ENCODE results near the gene IGFBP4.
A peak's percentile ranks its signal among the peaks of the same experiment; 100 is the strongest.

IGFBP4 gene

GRCh38 chr17:40483679-40484078, 40.4 kb downstream of the IGFBP4 start:
- no peak for TF ChIP-seq CTCF (IDR thresholded peaks at IDR 0.05; ENCODE audit: low read depth, low read length, missing control alignments)
- no peak for DNase-seq (ENCODE audit: low read depth)
- no peak overlapping the region for H3K4me3 ChIP-seq (ENCODE audit: low read depth, low read length)
- in situ Hi-C loops (cut with HindIII; ENCODE audit: low sequenced_read_pairs), result no loop called here

GRCh38 chr17:40484285-40484972, 41.2 kb downstream of the IGFBP4 start:
- DNase-seq (ENCODE audit: low read depth), result no peak
- no peak overlapping the region for H3K4me3 ChIP-seq (ENCODE audit: low read depth, low read length)
- no peak for TF ChIP-seq CTCF (IDR thresholded peaks at IDR 0.05; ENCODE audit: low read depth, low read length, missing control alignments)
- in situ Hi-C loops (cut with HindIII; ENCODE audit: low sequenced_read_pairs), result no loop called here

GRCh38 chr17:40484973-40485530, 41.8 kb downstream of the IGFBP4 start:
- in situ Hi-C loops (cut with HindIII; ENCODE audit: low sequenced_read_pairs), result no loop called here
- no peak for DNase-seq (ENCODE audit: low read depth)
- TF ChIP-seq CTCF (IDR thresholded peaks at IDR 0.05; ENCODE audit: low read depth, low read length, missing control alignments), result no peak
- no peak overlapping the region for H3K4me3 ChIP-seq (ENCODE audit: low read depth, low read length)

GRCh38 chr17:40485851-40486521, 42.7 kb downstream of the IGFBP4 start:
- in situ Hi-C loops (cut with HindIII; ENCODE audit: low sequenced_read_pairs), result no loop called here
- no peak overlapping the region for H3K4me3 ChIP-seq (ENCODE audit: low read depth, low read length)
- peak; percentile 97 for DNase-seq (ENCODE audit: low read depth)
- TF ChIP-seq CTCF (IDR thresholded peaks at IDR 0.05; ENCODE audit: low read depth, low read length, missing control alignments), result no peak

GRCh38 chr17:40486522-40487370, 43.5 kb downstream of the IGFBP4 start:
- in situ Hi-C loops (cut with HindIII; ENCODE audit: low sequenced_read_pairs), result no loop called here
- no peak for TF ChIP-seq CTCF (IDR thresholded peaks at IDR 0.05; ENCODE audit: low read depth, low read length, missing control alignments)
- DNase-seq (ENCODE audit: low read depth), result peak; percentile 75
- no peak overlapping the region for H3K4me3 ChIP-seq (ENCODE audit: low read depth, low read length)

GRCh38 chr17:40487371-40488020, 44.2 kb downstream of the IGFBP4 start:
- no peak for DNase-seq (ENCODE audit: low read depth)
- no peak overlapping the region for H3K4me3 ChIP-seq (ENCODE audit: low read depth, low read length)
- in situ Hi-C loops (cut with HindIII; ENCODE audit: low sequenced_read_pairs), result no loop called here
- TF ChIP-seq CTCF (IDR thresholded peaks at IDR 0.05; ENCODE audit: low read depth, low read length, missing control alignments), result no peak
